GM19468 (cell line): ENCODE data around the gene KCND2.
"Not testable (repeated sequence)": the region's sequence is repeated elsewhere in the genome, so short reads cannot be mapped to it uniquely, and the experiment has no call there.

Experiments used
- ATAC-seq: cut with Tn5 transposase; IDR thresholded peaks from one replicate; pipeline ENCODE4 v1.9.1; 2021; ENCODE audit warnings: mild to moderate bottlenecking, moderate library complexity, moderate number of reproducible peaks; ENCODE audit not compliant: unreplicated experiment; ENCODE audit errors: extremely low read depth

Gene KCND2

DNA sequence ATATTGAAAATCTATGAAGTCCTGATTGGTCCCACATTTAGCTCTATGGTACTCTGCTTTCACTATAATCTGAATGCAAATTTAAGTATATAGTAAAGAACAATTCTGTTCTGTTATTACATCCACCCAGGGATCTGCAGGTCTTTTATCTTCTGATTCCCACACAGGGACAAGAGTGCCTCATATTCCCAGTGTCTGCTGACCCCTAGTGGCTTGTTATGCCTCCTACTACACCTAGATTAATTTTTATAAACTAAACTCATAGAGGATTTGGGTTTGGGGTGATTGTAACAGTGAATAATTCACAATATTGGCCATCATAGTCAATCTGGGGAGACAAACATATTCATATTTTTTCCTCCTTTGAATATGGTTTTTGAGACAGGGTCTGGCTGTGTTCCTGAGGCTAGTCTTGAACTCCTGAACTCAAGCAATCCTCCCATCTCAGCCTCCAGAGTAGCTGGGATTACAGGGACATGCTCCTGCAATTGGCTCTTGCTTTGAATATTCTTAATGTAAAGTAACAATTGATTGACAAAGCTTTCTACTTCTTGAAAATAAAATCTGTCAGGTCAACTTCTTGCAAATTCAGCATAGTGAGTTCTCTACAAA, 282.1 kb downstream of the KCND2 start:
- ATAC-seq, result peak; percentile 38

DNA sequence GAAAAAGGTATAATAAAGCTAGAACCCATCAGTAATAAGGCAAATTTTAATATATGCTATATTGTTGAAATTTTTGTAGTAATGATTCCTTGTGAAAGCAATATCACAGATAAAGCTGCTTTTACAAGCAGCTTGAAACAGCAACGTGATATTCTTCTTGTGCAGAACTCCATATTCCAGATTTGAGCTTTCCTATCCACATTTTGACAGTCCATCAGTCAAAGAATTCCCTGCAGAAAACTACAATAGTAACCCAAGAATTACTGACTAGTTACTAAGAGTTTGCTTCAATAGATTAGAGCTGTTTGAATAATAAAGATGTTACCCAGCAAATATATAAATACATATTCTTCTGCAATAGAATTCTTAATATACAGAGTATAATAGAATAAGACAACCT, 291.2 kb downstream of the KCND2 start:
- no peak for ATAC-seq

DNA sequence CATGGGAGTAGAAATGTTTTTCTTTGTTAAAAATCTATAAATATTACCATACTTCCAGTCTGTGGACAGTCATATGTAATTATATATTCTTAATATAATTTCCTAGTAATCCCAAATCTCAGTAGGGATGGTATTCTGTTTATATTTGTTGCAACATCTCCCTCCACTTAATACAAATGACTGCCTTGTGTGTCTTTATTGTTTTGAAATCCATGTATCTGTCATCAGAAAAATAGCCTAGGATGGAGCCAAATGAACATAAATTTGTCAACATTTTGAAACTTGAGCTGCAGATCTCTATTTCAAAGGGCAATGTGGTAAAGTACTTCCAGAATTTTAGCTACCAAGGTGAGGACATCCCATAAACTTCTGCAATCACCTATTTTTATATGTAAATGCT, 294.2 kb downstream of the KCND2 start:
- ATAC-seq, result no peak

DNA sequence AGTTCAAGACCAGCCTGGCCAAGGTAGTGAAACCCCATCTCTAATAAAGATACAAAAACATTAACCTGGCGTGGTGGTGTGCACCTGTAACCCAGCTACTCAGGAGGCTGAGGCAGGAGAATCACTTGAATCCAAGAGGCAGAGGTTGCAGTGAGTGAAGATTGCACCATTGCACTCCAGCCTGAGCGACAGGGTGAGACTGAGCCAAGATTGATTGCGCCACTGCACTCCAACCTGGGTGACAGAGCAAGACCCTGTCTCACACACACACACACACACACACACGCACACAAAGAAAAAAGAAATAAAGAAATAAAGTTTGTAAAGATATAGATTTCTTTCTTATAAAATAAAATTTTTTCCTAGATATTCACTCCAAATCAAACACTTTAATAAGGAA, 305.7 kb downstream of the KCND2 start:
- not testable (repeated sequence) for ATAC-seq

DNA sequence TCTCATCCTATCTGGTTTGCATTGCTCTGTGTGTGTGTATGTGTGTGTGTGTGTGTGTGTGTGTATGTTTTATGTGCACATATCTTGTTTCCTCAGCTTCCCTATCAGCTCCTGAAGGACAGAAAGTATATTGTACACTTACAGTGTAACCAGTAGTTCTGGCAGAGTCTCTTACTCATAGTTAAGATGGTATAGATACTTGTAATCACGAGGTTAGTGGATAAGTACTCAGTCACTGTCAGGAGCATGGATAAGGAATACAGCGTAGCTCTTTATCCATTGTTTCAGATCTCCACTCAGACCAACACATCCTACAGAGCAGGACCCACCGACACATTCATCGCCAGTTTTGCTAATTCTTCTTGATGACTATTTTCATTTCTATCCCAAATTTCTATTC, 309.9 kb downstream of the KCND2 start:
- ATAC-seq, result no peak

DNA sequence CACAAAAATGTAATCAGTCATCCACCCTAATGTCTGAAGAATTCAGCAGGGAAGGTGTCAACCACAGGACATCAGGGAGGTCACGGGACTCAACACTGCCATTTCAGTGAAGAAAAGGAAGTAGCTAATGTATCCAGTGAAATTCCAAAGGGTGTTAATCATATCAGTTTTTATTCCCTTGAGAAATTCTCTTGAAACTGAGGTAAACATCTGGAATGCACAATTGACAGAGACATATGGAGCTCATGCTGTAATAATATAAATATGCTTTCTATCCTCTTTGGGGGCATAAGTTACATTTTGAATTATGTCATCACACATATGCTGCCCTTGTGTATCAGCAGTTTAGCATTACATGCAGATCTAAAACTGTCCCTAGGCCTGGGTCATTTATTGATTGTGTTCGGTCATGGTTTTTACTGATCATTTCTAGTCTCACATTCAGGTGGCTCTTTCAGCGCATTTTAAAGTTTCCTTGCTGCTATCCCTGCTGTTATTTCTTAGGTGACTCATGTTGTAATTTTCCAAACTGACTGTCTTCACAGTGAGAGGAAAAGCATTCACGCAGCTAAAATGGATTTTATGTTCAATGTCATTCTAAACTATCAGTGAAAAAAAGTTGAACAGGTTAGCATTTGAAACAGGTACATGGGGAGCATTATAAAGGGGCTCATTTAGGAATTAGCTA, 311.1 kb downstream of the KCND2 start:
- no peak for ATAC-seq

DNA sequence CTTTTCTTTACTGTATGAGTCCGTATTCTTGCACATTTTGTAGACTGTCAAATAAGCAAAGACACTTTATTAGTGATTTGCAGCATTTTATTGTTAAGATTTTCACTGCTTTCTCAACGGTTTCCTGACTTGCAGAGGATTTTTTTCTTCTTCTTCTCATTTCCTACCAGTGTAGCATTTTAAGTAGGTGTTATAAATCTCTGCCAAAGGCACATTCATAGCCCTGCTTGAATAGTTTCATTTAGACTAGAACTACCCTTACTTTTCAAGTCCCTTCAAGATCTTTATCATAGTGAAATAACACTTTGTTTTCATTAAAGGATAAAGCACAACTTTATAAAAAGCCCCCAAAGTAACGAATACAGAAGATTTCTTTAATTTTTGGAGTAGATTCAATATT, 313.6 kb downstream of the KCND2 start:
- ATAC-seq, result no peak

DNA sequence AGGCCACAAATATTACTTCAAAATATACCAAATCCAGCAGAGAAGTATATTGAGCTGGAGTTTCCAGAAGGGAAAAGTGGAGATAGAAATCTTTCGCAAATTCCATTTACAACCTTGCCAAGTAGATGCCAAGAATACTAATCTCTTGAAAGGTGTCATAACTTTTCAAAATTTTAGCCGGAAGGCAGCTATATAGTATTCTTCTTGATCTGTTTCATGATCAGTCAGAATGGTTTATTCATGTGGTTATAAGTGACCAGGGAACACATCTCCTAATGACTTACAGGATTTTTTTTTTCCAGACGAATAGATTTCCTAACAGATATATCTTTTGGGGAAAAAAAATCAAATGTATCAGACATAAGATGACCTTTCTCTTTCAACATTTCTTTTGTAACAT, 314.3 kb downstream of the KCND2 start:
- ATAC-seq, result no peak

DNA sequence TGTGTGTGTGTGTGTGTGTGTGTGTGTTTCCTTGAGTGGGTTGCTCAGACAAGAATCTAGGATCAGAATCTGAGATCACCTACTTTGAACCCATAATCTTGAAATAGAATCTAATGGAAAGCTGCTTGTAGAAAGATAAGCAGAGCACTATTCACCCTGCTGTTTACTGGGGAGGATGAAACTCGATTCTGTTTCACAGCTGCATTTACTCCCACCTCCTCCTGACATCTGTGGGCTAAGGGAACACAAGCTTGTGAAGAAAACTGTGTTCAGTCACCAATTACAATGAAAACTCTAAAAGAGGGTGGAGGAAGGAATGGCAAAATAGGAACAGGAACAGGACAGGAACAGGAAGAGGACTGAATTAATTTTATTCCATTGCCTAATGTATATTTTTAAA, 315.4 kb downstream of the KCND2 start:
- ATAC-seq, result no peak

DNA sequence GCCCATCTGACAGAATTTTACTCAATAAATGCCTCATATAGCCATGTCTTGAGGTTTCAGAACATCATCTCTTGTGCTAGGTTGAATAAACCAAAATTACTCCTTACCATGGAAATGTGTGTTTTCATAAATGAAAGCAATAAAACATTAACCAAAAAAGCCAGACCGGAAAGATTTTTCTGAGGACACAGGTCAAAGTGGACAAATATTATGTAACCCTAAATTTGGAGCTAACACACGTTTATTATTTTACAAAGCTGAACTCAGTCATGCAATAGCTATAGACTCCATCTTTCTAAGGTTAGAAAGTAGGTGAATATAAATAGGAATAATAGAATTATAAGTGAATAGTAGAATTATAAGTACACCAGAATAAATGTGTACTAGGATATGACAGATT, 315.9 kb downstream of the KCND2 start:
- ATAC-seq, result no peak

DNA sequence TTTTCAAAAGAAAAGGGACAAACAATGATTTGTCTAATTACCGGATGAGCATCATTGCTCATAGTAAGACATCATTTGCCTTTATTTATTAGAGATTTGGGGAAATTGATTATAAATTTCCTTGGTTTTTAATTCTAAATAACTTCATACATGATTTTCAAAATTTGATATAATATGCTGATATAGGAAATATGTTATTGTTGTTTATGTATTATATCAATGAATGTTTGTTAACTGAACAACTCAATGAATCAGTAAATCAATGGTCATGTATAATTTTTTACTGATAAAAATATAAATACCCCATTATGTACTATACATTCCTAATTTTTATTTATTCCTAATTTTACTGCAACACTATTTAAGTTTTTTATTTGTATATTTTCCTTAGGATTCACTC, 327.6 kb downstream of the KCND2 start:
- ATAC-seq, result no peak

DNA sequence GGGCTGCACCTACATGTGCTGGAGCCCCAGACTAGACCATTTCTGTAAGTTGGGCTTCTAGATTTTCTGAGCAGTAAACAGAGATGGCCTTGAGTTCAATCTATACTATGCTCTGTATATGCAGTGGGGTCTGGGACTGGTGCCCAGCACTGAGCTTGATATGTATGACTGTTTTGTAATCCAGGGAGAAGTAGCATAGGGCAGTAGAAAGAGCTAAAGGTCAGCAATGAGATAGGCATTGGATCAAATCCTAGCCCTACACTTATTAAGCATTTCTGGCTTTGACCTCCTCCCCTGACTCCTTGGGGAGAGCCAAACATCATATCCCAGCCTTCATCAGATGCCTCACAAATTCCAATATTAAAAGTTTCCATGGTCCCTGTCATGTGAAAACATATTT, 330.4 kb downstream of the KCND2 start:
- ATAC-seq, result no peak

DNA sequence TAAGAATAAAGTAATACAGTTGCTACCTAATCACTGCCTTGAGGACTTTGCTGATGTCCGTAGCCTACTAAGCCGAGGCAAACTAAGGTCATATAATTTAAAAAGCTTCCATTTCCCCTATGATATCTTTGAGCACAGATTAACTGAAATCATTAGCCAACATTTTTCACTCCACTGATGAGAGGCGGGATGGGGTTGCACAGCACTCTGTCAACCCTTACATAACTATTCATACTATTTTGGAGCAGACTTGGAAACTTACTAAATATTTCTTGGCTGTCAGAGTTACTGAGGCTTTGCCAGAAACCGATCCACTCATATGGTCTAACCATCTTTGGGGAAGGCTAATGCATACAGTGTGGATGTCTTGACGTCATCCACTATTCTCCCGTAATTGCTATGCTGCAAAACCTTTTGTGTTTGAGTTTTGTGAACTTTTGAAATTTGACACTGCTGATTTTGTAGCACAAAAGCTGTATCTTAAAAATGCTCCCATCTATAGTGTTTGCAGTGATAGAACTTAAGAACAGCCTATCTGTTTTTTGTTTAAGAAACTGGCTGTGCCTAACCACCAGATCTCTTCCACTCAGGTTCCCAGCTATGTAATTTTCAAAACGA, 336.3 kb downstream of the KCND2 start:
- no peak for ATAC-seq

DNA sequence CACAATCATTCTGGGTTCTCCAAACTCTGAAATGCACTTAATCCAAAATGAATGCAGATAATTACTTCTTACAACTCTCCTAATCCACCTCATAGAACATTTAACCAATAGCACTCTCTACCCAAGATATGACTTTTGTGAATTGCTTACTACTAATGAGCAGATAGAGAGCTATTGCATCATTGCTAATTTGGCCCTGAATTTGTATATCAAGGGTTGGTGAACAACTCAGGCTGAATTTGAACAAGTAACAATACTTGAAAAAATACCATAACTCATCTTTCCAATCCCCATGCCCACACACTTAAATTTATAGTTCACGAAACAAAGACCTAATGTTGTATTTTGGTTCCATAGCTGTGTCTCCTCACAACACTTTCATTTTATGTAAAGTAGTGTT, 339.0 kb downstream of the KCND2 start:
- no peak for ATAC-seq

DNA sequence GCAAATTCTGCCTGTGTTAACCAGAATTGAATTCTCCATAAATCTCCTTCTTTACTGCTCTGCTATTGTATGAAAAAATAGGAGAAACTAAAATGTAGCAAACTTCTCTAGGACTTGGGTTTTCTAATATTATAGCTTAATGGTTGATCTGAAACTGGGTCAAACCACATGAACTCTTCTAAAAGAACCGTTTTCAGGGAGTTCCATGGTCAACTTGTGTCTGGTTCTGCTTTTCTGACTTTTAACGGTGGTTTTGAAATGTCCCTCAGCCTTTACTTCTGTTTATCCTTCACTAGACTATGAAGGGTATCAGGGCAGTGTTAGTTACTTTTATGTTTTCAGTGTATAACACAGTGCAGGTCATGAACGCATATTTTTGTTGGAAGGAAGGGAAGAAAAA, 342.7 kb downstream of the KCND2 start:
- ATAC-seq, result no peak

DNA sequence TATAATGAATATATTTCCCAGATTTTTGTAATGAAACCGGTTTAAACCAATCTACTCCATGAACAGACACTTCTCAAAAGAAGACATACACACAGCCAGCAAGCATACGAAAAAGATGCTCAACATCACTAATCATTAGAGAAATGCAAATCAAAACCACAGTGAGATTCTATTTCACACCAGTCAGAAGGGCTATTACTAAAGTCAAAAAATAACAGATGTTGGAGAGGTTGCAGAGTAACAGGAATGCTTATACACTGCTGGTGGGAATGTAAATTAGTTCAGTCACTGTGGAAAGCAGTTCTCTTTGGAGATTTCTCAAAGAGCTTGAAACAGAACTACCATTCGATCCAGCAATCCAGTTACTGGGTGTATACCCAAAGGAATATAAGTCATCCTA, 344.3 kb downstream of the KCND2 start:
- ATAC-seq, result peak; percentile 61

DNA sequence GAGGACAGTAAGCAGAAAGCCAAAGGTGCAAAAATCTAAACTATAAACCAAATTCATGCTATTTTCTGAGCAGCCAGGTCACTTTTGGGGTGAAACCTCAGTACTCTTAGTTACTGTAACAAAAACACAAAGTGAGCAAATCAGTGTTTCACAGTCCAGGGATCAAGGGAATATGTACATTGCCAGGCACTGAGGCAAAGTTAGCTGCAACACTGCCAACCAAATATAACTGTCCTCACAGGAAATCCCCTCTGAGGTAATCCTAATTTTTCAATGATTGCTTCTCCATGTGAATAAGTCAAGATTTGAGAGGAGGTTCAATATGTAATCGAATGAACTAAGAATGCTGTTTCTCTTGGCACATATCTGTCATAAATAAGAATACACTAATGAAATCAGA, 355.3 kb downstream of the KCND2 start:
- no peak for ATAC-seq

DNA sequence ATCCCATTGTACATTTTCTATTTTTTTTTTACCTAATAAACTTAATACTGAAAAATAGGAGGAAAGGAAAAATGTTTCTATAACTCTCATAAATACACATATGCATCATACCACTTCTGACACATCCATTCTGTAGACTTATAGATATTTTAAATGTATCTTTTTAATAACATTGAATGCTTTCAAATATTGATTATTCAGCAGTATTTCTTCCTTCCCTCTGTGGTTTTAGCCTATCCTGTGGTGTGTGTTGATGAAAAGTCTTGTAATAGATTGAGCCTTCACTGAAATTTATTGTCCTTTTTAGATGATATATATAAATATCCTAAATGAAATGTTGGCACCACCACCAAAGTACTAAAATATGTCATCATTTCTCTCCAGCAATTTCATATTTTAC, 366.9 kb downstream of the KCND2 start:
- no peak for ATAC-seq

DNA sequence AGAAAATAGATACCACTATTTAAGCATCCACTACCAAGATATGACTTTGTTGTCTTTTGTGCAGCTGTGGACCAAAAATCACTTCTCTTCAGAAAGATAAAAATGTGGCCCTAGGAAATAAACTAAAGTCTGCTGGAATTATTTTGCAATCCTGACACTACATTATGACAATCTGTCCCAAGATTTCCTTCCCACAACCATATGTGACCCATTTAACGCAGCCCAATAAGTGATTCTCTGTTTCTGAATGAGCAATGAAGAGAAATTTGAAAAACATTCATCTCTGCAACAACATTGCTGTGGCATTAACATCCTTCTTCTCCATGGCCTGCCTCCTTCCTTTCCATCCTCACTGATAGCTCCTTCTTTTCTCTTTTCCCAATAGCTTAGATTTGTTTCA, 373.0 kb downstream of the KCND2 start:
- no peak for ATAC-seq

DNA sequence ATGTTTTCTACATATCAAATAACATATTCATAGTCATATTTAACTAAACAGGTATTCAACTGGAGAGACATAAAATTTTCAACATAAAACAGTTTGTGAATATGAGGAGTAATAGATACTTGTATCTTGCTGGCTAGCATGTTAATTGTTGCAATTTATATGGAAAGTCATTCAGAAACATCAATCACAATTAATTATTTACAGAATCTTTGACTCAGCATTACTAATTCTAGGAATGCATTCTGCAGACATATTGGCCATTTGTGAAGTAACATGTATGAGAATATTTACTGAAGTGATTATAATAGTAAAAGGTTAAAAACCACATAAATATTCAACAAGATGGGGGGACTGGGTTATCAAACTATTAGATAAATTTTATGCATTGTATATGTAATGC, 381.3 kb downstream of the KCND2 start:
- no peak for ATAC-seq

DNA sequence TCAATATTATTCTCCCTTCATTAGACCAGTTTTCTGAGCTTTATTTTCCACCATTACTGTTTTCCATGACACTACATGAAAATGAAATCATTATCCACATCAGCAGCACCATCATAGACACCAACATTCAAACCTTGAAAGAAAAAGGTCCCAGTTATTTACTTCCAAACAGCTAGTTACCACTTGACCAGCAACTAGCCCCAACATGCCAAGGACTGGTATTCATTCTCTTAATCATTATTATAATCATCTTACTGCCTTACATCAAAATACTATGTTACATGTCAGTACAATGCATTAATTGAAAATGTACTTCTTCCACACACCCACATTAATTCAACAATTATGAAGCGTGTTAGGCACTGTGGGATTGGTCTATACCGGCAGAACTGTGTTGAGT, 385.5 kb downstream of the KCND2 start:
- ATAC-seq, result no peak

DNA sequence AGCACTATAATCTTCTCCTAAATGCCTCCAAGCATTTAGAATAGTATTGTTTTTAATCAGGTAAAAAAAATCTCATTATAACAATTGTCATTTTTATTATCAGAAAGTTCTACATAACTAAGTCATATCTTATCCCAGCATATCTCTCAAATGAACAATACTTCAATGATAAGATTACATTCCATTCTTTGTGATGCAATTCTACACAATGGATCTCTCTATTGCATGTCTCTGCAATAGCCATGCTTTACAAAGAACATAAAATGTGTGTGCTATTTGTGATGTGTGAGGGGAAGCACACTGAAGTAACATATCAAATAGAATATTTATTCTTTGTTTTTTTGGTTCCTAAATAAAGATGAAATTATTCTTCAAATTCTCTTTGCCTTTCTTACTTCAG, 389.3 kb downstream of the KCND2 start:
- no peak for ATAC-seq
